Skeletal muscle cell (primary cell): ENCODE results near the gene LGALS3BP.

Source experiments
- DNase-seq: peaks from one replicate; pipeline ENCODE4 v3.0.0-alpha.2; 2010; ENCODE audit warnings: low read depth
- H3K4me3 ChIP-seq: 2 replicates; pipeline ENCODE4 v1.5.1; 2011; ENCODE audit warnings: low read depth, mild to moderate bottlenecking, control low read depth, low read length, moderate library complexity

The LGALS3BP gene

DNA sequence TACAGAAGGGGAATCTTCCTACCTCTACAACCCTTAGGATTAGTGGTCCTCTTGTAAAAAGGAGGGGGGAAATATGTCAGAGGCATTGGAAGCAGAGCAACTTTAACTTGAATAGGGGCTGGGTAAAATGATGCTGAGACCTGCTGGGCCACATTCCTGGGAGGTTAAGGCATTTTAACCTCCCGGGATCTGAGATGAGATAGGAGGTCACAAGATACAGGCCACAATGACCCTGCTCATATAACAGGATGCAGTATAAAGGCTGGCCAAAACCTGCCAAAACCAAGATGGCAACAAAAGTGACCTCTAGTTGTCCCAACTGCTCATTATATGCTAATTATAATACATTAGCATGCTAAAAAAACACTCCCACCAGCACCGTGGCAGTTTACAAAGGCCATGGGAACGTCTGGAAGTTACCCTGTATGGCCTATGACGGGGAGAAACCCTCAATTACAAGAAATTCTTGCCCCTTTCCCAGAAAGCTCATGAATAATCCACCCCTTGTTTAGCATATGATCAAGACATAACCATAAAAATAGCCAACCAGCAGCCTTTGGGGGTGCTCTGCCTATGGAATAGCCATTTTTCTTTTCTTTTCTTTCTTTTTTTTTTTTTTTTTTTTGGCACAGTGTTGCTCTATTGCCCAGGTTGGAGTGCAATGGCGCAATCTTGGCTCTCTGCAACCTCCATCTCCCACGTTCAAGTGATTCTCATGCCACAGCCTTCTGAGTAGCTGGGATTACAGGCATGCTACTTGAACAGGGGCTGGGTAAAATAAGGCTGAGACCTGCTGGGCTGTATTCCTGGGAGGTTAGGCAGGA, 38.0 kb upstream of the LGALS3BP start:
- no peak for DNase-seq

DNA sequence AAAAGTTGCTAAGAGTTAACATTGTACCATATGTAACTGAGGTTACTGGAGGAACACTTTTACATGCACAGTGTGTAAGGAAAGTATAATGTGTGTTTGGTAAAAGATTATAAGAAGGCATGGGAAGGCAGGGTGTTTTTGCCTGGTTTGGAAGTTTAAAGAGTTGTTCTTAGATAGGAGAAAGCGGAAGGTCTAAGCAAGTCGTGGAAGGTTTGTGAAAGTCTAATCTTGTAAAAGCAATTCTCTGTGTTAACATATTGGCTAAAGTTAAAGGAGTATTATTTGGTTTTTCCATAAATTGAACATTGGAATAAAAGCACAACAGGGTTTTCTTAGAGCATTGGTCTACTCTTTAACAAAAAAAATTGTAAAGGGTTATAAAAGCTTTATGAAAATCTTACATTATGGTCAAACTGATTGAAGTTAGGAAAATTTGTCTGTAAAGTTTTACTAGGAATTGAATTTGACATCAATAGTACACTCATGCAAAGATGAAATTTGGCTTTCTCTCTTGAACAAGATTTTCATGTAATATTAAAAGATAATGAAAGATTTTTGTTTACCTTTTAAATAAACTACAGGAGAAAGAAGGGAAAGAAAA, 34.5 kb upstream of the LGALS3BP start:
- DNase-seq, result no peak
- H3K4me3 ChIP-seq, result no peak overlapping the region

More for the DNA sequence above, 38.0 kb upstream of the LGALS3BP start:
- H3K4me3 ChIP-seq, result no peak overlapping the region

DNA sequence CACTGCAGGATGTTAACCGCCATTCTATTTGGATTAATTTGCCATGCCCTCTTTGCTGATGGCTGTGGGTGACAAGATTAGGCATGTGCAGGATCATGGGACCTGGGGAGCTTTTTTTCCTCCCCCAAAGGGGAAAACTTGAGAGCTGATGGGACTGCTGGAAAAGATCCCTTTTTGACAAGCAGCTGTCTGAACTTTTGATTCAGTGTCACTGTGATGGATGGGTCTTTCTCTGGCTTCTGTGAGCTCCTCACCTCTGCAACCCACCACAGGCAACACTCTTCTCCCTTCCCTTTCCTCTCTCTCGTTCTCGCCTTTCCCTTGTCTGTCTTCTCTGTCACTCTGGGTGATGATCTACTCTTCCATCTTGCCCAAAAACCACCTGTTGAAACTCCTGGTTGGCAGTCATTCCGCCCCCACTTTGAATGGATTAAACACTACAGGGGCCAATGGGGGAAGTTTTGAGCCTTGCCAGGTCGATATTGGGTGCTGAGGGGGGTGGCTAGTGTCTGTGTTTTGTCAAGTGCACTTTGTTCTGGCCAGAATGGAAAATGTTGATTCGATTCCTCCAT, 32.9 kb upstream of the LGALS3BP start:
- no peak for DNase-seq

DNA sequence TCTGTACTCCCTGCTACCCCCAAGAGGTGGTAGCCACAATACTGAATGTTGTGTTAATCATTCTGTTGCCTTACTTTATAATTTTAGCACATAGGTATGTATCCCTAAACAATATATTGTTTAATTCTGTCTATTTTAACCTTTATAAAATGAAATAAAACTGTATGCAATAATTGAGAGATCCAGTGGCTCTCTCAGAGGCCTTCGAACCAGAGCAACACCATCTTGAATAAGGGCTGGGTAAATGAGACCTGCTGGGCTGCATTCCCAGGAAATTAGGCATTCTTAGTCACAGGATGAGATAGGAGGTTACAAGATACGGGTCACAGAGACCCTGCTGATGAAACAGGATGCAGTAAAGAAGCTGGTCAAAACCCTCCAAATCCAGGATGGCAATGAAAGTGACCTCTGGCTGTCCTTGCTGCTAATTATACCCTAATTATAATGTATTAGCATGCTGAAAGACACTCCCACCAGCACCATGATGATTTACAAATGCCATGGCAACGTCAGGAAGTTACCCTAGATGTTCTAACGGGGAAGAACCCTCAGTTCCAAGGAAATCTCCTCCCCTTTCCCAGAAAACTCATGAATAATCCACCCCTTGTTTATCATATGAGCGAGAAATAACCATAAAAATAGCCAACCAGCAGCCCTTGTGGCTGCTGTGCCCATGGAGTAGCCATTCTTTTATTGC, 31.9 kb upstream of the LGALS3BP start:
- no peak overlapping the region for H3K4me3 ChIP-seq
- no peak for DNase-seq

More for the DNA sequence above, 32.9 kb upstream of the LGALS3BP start:
- H3K4me3 ChIP-seq, result no peak overlapping the region

DNA sequence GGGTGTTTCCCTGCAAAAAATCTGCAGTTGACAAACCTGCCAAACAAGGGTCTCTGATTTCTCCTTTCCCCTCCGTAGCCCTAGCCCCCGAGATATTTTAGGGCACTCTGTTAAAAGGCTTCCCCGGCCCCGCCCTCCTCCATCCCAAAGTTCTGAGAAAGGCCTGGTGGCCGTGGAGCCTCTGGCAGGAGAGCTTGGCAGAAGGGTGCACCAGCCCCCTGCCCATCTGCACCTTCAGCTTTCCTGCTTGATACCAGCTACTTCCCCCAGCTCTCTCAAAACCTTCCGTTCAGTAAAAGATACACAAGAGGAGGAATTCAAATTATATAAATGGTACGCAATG, 30.6 kb upstream of the LGALS3BP start:
- peak overlapping the region; percentile 85 for H3K4me3 ChIP-seq
- DNase-seq, result no peak

DNA sequence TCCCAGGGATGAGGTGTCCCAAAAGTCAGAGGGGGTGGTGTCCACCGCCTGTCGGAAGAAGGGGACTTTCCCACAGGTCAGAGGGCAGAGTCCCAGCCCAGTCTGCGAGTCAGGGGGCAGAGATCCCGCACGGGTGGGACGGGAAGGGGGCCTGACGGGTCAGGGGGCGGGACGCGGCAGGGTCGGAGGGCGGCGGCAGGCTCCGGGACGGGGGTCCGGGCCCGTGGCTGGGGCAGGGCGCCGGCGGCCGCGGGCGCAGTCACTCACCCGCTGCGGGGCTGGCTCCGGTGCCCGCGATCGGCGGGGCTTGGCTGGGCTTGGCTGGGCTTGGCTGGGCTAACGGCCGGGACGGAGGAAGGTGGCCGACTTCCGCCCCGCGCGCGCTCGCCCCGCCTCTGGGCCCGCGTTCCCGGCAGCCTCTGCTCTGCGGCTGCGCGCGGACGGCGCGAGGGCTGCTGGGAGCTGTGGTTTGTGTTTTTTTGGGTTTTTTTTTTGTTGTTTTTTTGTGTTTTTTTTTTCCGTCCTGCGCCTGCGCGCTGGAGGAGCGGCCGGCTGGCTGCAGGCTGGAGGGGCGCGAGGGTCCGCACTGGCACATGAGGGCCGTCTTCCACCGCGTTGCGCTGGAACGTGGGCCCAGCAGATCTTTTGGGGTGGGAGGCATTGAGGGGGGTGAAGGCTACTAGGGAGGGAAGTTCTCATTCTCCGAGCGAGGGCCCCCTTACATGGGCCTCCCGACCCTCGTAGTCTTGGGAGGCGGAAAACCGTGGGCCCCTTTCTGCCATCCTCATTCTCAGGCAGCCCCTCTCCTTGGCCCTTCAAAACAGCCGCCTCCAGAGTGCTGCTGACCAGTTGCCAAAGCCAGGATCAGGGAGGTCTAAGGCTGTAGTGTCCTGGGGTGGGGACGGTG, 29.9 kb upstream of the LGALS3BP start, which contains the start of gene CANT1:
Gene CANT1, minus strand, starts transcription at position 368 of the 907 bp plus-strand sequence. CDS start 12,142 bp downstream, outside the sequence.
- H3K4me3 ChIP-seq, result peak within 1 kb of the TSS; percentile 85
- no peak for DNase-seq

DNA sequence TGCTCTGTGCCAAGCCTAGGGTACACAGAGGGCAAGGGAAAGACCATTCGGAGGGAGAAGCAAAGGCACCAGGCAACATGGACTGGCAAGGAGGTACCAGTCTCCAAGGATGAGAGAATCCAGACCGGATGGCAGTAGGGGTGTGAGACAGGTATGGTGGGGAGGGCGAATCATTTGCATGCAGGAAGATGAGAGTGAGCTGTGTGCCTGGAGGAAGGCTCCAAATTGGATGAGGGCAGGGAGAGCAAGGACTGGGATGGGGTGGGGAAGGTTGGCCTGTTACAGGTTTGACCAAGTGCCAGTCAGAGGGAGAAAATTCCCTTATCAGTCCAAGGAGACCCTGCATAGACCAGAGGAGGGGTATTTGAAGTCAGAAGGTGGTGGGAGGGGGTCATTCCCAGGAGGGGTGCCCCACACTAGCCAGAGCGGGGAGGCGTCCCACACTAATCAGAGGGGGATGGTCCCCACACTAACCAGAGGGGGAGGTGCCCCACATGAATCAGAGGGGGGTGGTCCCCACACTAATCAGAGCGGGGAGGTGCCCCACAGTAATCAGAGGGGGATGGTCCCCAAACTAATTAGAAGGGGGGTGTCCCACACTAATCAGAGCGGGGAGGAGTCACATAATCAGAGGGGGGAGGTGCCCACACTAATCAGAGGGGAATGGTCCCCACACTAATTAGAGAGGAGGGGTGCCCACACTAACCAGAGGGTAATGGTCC, 29.1 kb upstream of the LGALS3BP start:
- peak overlapping the region; percentile 85 for H3K4me3 ChIP-seq
- no peak for DNase-seq

DNA sequence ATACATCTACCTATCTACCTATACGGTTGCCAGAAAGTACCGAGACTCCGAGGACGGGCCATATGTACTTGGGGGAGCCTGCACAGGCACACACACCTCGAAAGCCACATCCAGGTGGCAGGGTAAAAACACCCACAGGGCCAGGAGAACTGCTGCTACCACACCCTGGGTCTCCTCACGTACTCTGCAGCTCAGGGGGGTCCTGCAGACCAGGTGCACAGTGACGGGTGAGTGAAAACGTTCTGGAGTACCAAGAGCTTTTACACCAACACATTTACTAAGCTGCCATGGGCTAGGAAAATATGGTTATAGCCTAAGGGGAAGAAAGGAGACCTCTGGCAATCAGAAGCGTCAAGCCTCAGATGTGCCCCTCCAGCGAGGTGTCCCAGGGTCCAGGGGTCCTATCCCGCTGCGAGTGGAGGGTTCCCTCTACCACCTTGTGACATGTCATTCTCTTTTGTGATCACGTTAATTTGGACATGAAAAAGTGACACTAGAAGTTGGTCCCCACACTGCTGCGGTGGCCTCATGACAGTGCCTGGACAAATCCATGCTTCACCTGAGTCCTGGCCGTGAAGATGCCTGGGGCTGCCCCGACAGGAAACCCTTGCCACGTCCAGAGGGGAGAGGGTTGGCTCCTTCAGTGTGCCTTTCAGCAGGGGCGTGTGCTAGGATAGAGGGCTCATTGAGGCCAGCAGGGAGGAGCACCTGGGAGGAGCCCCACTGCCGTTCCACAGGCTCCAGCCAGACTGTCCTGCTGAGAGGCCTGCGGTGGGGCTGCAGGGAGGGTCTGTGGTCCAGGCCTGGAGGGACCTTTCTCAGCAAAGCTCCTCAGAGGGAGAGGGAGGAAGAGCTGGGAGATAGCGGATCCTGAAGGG, 28.0 kb upstream of the LGALS3BP start:
- no peak for DNase-seq

DNA sequence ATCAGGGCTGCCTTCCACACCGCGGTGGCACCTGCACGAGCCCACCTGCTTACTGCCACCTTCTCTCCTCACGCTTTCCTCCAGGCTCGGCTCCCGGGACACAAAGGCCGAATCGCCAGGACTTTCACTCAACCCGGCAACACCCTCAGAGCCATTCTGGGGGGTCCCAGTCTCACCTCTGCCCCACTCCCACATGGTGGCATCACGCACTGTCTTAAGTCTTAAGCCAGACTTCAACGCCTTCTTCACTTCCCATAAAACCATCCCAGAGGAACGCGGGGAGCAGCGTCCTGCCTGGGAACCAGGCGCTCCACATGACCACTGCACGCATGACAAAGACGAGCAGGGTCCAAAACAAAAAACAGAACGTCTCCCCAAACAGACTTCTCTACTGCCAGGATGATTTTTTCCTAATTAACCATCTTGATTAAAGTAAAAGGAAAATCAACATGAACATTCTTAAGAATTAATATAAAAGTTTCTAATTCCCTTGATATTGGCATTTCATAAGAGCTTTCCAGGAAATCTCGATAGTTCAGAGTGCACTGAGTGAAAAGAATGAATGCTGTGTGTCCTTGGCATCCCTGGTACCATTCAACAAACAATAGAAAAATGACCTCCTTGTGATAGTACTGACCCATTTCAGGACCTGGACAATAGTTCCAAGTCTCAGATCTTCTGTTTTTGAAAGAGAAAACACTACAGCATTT, 27.2 kb upstream of the LGALS3BP start:
- DNase-seq, result no peak
- H3K4me3 ChIP-seq, result no peak overlapping the region

More for the DNA sequence above, 28.0 kb upstream of the LGALS3BP start:
- H3K4me3 ChIP-seq, result no peak overlapping the region

DNA sequence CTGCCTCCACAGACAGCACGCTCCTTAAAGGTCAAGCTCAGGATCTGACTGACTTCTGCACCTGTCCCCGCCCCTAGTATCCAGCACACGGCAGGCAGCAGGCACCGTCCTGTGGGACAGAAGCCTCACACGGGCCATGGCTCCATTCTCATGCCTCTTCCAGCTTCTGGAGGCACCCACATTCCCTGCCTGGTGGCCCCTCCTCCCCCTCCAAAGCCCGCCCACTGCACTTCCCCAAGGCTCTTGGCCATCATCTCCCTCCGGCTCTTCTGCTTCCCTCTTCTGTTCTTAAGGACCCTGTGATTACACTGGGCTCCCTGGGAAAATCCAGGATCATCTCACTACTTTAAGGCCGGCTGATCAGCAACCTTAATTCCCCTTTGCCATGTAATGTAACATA, 26.3 kb upstream of the LGALS3BP start:
- DNase-seq, result no peak
- H3K4me3 ChIP-seq, result no peak overlapping the region

DNA sequence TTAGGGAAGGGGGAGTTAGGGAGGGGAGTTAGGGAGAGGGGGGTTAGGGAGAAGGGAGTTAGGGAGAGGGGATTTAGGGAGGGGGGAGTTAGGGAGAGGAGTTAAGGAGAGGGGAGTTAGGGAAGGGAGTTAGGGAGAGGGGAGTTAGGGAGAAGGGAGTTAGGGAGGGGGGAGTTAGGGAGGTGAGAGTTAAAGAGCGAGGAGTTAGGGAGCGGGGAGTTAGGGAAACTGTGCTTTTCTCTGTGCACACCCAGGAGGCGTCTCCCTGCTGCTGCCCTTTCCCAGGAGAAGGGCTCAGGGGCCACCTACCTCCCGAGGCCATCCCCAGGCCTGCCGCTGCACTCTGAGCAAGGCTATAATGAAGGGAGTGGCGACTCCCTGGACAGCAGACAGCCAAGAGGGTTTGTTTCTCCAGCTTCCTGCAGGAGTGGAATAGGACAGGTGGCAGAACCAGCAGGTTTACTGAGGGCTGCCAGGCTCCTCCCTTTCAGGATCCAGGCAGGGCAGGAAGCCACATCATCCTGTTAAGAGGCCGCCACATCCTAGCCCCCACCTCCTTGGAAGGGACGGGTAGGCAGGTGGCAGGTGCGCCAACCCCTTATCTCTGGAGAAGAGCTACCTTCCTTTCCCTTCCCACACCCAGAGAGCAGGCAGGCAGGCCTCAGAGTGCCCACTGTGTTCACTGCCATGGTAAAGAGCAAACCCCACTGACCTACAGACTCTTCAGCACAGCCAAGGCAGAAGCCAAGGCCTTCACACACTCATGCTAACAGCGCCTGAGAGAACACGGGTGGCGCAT, 25.5 kb upstream of the LGALS3BP start:
- H3K4me3 ChIP-seq, result no peak overlapping the region
- no peak for DNase-seq

DNA sequence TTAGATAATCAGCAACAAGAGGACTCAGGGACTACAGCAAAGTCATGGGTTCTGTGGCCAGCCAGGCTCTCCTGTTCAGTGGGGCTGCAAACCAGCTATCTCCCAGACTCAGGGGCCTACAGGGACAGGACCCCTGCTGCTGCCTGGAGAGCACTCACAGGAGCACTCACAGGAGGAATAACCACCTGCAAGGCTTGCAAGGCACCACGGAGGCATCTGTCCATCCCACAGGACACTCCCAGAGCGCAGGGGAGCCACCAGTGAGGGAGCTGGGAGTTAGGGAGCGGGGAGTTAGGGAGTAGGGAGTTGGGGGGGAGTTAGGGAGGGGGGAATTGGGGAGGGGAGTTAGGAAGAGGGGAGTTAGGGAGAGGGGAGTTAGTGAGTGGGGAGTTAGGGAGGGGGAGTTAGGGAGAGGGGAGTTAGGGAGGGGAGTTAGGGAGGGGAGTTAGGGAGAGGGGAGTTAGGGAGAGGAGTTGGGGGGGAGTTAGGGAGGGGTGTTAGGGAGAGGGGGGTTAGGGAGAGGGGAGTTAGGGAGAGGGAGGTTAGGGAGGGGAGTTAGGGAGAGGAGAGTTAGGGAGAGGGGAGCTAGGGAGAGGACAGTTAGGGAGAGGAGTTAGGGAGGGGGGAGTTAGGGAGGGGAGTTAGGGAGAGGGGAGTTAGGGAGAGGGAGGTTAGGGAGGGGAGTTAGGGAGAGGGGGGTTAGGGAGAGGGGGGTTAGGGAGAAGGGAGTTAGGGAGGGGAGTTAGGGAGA, 24.1 kb upstream of the LGALS3BP start:
- no peak overlapping the region for H3K4me3 ChIP-seq
- DNase-seq, result no peak

DNA sequence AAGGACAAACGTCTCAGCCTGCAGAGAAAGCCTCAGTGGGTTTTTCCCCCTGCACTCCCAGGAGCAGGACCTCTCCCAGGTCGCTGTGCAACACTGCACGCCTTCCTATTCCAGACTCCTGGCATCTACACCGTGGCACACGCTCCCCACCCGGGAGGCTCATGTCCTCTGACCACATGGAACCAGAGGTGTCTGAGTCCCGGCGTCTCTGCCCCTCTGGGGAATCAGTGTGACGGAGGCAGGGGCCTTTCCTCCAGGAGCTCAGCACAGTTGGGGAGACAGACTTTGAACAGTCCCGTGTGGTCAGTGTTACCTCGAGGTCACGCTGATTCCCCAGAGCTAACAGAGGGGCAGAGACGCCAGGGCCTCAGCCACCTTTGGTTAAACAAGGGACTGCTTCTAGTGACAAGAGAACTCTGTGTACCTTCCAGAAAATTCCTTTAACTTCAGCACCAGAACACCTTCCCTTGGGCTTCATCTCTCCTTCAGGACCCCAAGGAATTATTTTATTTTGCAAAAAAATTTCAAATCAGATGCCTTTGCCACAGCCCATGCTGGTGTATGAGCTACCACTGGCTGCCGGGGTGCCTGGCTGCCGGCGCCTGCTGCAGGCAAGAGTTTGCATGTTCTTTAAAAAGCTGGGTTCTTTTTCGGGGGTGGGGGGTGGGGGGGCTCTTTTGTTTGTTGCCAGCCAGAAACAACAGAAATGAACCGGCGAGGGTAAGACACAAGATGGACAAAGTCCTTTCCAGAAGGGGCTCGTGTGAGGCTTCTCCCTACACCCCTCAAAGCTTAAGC, 23.3 kb upstream of the LGALS3BP start:
- no peak for DNase-seq
- H3K4me3 ChIP-seq, result no peak overlapping the region

DNA sequence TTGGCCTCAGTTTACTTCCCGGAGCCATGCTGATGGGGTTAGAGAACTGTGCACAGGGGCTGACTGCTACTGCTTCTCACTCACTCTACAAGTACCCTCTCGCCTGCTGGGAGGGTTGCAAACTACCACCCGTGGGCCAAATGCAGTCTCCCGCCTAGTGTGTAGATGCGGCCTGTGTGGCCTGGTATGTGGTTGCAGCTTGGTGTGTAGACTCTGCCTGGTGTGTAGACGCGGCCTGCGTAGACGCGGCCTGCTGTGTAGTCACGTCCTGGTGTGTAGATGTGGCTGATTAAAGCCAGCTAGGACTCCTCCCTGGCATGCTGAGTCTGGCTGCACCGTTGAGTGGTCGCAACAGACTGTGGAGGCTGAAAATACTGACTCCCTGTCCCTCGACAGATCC, 22.6 kb upstream of the LGALS3BP start:
- H3K4me3 ChIP-seq, result no peak overlapping the region
- no peak for DNase-seq
